HEK293 (cell line): ENCODE measurements around the gene UBE3C.
"Not testable (repeated sequence)": the region's sequence is repeated elsewhere in the genome, so short reads cannot be mapped to it uniquely, and the experiment has no call there.

Source experiments
- CTCF ChIA-PET: fragments of 350-600 bp; formaldehyde crosslinking; extraction: SDS; loops from one replicate; lab custom pipeline; 2021; ENCODE audit warnings: antibody characterized with exemption; lab: Yijun Ruan, JAX
- POLR2A ChIA-PET: fragments of 300-600 bp; formaldehyde crosslinking; extraction: SDS; loops from one replicate; lab custom pipeline; 2020; ENCODE audit warnings: antibody characterized with exemption, inconsistent platforms; lab: Yijun Ruan, JAX
- H3K27ac ChIP-seq: fragments of 200-500 bp; sonication (Bioruptor generic); 2 replicates; pipeline ENCODE4 v1.5.1; 2014; ENCODE audit warnings: low read depth, low read length, control low read depth, inconsistent platforms; ENCODE audit errors: extremely low read depth
- H3K36me3 ChIP-seq, 2 experiments: fragments of 200-500 bp in 1 of 2; sonication (Bioruptor generic) in 1 of 2; 1 replicate in 1 of 2; 2 replicates in 1 of 2; pipeline ENCODE4 v1.5.1; 2014 to 2017; ENCODE audit warnings: inconsistent platforms in 2 of 2, low read length in 2 of 2; ENCODE audit not compliant: control insufficient read depth in 2 of 2, insufficient read depth in 1 of 2
- H3K4me1 ChIP-seq: fragments of 200-500 bp; sonication (Bioruptor generic); 2 replicates; pipeline ENCODE4 v1.5.1; 2014; ENCODE audit warnings: mild to moderate bottlenecking, low read length, inconsistent platforms; ENCODE audit not compliant: control insufficient read depth, insufficient read depth
- H3K4me3 ChIP-seq: 2 replicates; pipeline ENCODE4 v1.5.1; 2011; ENCODE audit warnings: low read depth, mild to moderate bottlenecking, control low read depth, low read length, moderate library complexity
- H3K9me3 ChIP-seq: fragments of 200-500 bp; sonication (Bioruptor generic); 2 replicates; pipeline ENCODE4 v1.5.1; 2014; ENCODE audit warnings: low read depth, low read length, inconsistent platforms; ENCODE audit not compliant: control insufficient read depth, insufficient read depth
- MYNN ChIP-seq: fragments of 450-650 bp; formaldehyde crosslinking; IDR thresholded peaks from 2 replicates; pipeline ENCODE4 v1.5.1; 2016; ENCODE audit warnings: missing biosample characterization, missing genetic modification characterization, borderline replicate concordance
- PRDM10 ChIP-seq: fragments of 450-650 bp; formaldehyde crosslinking; IDR thresholded peaks from 2 replicates; pipeline ENCODE4 v1.5.1; 2016; ENCODE audit warnings: missing biosample characterization, missing genetic modification characterization
- TRIM28 ChIP-seq: IDR thresholded peaks from 2 replicates; pipeline ENCODE4 v1.6.1; 2011; ENCODE audit warnings: low read length, control low read depth, borderline replicate concordance
- ZNF184 ChIP-seq: fragments of 450-650 bp; IDR thresholded peaks from 2 replicates; pipeline ENCODE4 v1.5.1; 2018; ENCODE audit warnings: missing biosample characterization, mild to moderate bottlenecking, missing genetic modification characterization
- ZNF2 ChIP-seq: fragments of 450-650 bp; formaldehyde crosslinking; IDR thresholded peaks from 2 replicates; pipeline ENCODE4 v1.5.1; 2016; ENCODE audit warnings: missing biosample characterization, missing genetic modification characterization
- ZNF274 ChIP-seq, 2 experiments: fragments of 200-500 bp in 1 of 2; fragments of 450-650 bp in 1 of 2; sonication (Bioruptor generic) in 1 of 2; formaldehyde crosslinking in 1 of 2; IDR thresholded peaks; 2 replicates each; pipeline versions ENCODE4 v1.5.1 to v1.6.1; 2014 to 2016; ENCODE audit warnings: borderline replicate concordance in 1 of 2, inconsistent platforms in 1 of 2, low read length in 1 of 2, missing biosample characterization in 1 of 2, missing genetic modification characterization in 1 of 2
- ZNF292 ChIP-seq: fragments of 450-650 bp; formaldehyde crosslinking; IDR thresholded peaks from 2 replicates; pipeline ENCODE4 v1.5.1; 2016; ENCODE audit warnings: low read depth, missing biosample characterization, missing genetic modification characterization, borderline replicate concordance
- ZNF302 ChIP-seq: fragments of 450-650 bp; formaldehyde crosslinking; IDR thresholded peaks from 2 replicates; pipeline ENCODE4 v1.5.1; 2016; ENCODE audit warnings: missing biosample characterization, missing genetic modification characterization, low read depth
- ZNF362 ChIP-seq: fragments of 450-650 bp; formaldehyde crosslinking; IDR thresholded peaks from 2 replicates; pipeline ENCODE4 v1.5.1; 2016; ENCODE audit warnings: missing biosample characterization, missing genetic modification characterization
- ZNF426 ChIP-seq: fragments of 450-650 bp; formaldehyde crosslinking; IDR thresholded peaks from 2 replicates; pipeline ENCODE4 v1.5.1; 2017; ENCODE audit warnings: missing biosample characterization, missing genetic modification characterization, mild to moderate bottlenecking, inconsistent platforms, moderate library complexity
- ZNF510 ChIP-seq: fragments of 450-650 bp; formaldehyde crosslinking; IDR thresholded peaks from 2 replicates; pipeline ENCODE4 v1.5.1; 2018; ENCODE audit warnings: mild to moderate bottlenecking, missing genetic modification characterization, missing biosample characterization; ENCODE audit not compliant: insufficient replicate concordance
- ZNF529 ChIP-seq: fragments of 450-650 bp; formaldehyde crosslinking; IDR thresholded peaks from 2 replicates; pipeline ENCODE4 v1.5.1; 2017; ENCODE audit warnings: missing genetic modification characterization, missing biosample characterization; ENCODE audit not compliant: insufficient replicate concordance
- ZNF530 ChIP-seq: fragments of 450-650 bp; formaldehyde crosslinking; IDR thresholded peaks from 2 replicates; pipeline ENCODE4 v1.5.1; 2016; ENCODE audit warnings: low read depth, missing biosample characterization, missing genetic modification characterization
- ZNF600 ChIP-seq: fragments of 450-650 bp; formaldehyde crosslinking; IDR thresholded peaks from 2 replicates; pipeline ENCODE4 v1.5.1; 2016; ENCODE audit warnings: missing biosample characterization, missing genetic modification characterization
- ZNF621 ChIP-seq: fragments of 450-650 bp; formaldehyde crosslinking; IDR thresholded peaks from 2 replicates; pipeline ENCODE4 v1.5.1; 2017; ENCODE audit warnings: missing biosample characterization, missing genetic modification characterization
- ZNF768 ChIP-seq: fragments of 450-650 bp; formaldehyde crosslinking; IDR thresholded peaks from 2 replicates; pipeline ENCODE4 v1.5.1; 2018; ENCODE audit warnings: missing biosample characterization, mild to moderate bottlenecking, missing genetic modification characterization
- ZNF830 ChIP-seq: fragments of 450-650 bp; IDR thresholded peaks from 2 replicates; pipeline ENCODE4 v1.5.0; 2018; ENCODE audit warnings: missing biosample characterization, missing genetic modification characterization, low read depth, mild to moderate bottlenecking, moderate library complexity
- TF ChIP-seq, protein P1 (sequence below): fragments of 450-650 bp; formaldehyde crosslinking; IDR thresholded peaks from 2 replicates; pipeline ENCODE4 v1.5.1; 2016; ENCODE audit warnings: missing biosample characterization, missing genetic modification characterization
- TF ChIP-seq, protein P2 (sequence below): fragments of 450-650 bp; formaldehyde crosslinking; IDR thresholded peaks from 2 replicates; pipeline ENCODE4 v1.5.1; 2016; ENCODE audit warnings: missing biosample characterization, missing genetic modification characterization

The UBE3C gene

GRCh38 chr7:157103641-157104040 lies 35.1 kb upstream of the UBE3C start:
- H3K36me3 ChIP-seq, H3K27ac ChIP-seq, POLR2A ChIA-PET, H3K4me1 ChIP-seq, CTCF ChIA-PET, H3K4me3 ChIP-seq, H3K9me3 ChIP-seq: not testable (repeated sequence)
- peak; percentile 84 for TF ChIP-seq ZNF529

- TF ChIP-seq MYNN (tag by site-specific recombination) (no peak), ZNF830 (tag by site-specific recombination) (no peak), ZNF274 (IDR thresholded peaks at IDR 0.05; ENCODE audit: low read length) (no peak), ZNF274 (tag by site-specific recombination; IDR thresholded peaks at IDR 0.05; ENCODE audit: borderline replicate concordance) (no peak), ZNF768 (no peak), ZNF510 (no peak), TRIM28 (no peak), ZNF302 (no peak), ZNF292 (tag by site-specific recombination) (no peak), ZNF2 (tag by site-specific recombination) (no peak), ZNF184 (no peak), ZNF426 (tag by site-specific recombination) (no peak), ZNF621 (tag by site-specific recombination) (no peak), PRDM10 (tag by site-specific recombination) (no peak), ZNF600 (no peak), ZNF530 (no peak), ZNF362 (tag by site-specific recombination) (no peak)
- TF ChIP-seq, protein P1, sequence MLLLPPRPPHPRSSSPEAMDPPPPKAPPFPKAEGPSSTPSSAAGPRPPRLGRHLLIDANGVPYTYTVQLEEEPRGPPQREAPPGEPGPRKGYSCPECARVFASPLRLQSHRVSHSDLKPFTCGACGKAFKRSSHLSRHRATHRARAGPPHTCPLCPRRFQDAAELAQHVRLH (tag by site-specific recombination): no peak
- TF ChIP-seq, protein P2, sequence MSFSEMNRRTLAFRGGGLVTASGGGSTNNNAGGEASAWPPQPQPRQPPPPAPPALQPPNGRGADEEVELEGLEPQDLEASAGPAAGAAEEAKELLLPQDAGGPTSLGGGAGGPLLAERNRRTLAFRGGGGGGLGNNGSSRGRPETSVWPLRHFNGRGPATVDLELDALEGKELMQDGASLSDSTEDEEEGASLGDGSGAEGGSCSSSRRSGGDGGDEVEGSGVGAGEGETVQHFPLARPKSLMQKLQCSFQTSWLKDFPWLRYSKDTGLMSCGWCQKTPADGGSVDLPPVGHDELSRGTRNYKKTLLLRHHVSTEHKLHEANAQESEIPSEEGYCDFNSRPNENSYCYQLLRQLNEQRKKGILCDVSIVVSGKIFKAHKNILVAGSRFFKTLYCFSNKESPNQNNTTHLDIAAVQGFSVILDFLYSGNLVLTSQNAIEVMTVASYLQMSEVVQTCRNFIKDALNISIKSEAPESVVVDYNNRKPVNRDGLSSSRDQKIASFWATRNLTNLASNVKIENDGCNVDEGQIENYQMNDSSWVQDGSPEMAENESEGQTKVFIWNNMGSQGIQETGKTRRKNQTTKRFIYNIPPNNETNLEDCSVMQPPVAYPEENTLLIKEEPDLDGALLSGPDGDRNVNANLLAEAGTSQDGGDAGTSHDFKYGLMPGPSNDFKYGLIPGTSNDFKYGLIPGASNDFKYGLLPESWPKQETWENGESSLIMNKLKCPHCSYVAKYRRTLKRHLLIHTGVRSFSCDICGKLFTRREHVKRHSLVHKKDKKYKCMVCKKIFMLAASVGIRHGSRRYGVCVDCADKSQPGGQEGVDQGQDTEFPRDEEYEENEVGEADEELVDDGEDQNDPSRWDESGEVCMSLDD (tag by site-specific recombination): no peak
- ChIA-PET CTCF (interaction anchor here (0.6 kb wide), 1 partner anchor 81 kb away, joined by 6 read pairs; no protein-coding TSS in a partner anchor), POLR2A (no interaction called here)
- Histone ChIP-seq H3K36me3 (no peaks in the 10 kb centered on the region), H3K9me3 (no peaks in the 10 kb centered on the region), H3K4me3 (no peak overlapping the region), H3K4me1 (no peaks in the 10 kb centered on the region), H3K27ac (no peak overlapping the region)
Observed at GRCh38 chr7:157111311-157111710, 27.4 kb upstream of the UBE3C start.
